ENCODE results near the gene TALDO1.

DNA sequence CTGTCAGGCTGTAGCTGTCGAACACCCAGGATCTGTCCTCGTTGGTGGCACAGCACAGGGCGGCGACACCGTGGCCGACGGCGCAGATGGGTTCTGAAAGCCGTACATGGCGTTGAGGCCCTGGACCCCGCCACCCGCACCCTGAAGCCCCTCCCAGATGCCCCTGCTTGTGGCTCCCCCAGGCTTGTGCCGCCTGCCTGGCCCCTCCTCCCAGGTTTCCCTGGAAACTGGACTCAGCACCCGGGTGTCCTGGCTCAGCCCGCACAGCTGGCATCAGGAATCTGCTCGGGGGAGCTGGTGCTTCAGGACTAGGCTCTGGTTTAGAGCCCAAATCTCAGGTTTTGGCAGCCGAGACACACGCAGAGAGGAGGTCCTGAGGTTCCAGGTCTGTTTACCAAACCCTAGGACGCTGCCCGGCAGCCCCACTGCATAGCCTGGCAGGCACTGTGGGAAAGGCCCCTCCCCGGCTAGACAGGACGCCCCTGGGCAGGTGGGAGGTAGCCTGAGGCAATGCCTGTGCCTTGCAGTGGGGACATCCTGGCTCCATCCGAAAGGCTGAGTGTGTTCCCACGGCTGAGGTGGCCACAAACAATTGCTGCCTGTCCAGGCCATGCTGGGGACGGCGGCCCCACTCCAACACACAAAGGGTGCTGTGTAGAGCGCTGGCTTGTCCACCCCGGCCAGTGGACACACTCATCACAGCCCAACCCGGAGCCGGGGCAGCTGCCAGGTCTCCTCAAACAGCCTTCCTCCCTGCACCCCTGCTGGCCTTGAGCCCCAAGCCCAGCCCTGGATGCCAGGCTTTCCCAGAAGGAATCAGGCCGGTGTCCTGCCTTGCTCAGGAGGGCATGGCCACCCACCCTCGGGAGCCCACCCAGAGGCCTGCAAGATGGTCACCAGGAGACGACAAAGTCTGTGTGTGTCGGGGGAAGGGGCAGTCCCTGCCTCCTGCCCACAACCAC is 25.4 kb downstream of the TALDO1 start:
- TF ChIP-seq, protein P1, sequence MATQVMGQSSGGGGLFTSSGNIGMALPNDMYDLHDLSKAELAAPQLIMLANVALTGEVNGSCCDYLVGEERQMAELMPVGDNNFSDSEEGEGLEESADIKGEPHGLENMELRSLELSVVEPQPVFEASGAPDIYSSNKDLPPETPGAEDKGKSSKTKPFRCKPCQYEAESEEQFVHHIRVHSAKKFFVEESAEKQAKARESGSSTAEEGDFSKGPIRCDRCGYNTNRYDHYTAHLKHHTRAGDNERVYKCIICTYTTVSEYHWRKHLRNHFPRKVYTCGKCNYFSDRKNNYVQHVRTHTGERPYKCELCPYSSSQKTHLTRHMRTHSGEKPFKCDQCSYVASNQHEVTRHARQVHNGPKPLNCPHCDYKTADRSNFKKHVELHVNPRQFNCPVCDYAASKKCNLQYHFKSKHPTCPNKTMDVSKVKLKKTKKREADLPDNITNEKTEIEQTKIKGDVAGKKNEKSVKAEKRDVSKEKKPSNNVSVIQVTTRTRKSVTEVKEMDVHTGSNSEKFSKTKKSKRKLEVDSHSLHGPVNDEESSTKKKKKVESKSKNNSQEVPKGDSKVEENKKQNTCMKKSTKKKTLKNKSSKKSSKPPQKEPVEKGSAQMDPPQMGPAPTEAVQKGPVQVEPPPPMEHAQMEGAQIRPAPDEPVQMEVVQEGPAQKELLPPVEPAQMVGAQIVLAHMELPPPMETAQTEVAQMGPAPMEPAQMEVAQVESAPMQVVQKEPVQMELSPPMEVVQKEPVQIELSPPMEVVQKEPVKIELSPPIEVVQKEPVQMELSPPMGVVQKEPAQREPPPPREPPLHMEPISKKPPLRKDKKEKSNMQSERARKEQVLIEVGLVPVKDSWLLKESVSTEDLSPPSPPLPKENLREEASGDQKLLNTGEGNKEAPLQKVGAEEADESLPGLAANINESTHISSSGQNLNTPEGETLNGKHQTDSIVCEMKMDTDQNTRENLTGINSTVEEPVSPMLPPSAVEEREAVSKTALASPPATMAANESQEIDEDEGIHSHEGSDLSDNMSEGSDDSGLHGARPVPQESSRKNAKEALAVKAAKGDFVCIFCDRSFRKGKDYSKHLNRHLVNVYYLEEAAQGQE (IDR thresholded peaks at IDR 0.05; ENCODE audit: unreplicated experiment), result no peak
- TF ChIP-seq, protein P2, sequence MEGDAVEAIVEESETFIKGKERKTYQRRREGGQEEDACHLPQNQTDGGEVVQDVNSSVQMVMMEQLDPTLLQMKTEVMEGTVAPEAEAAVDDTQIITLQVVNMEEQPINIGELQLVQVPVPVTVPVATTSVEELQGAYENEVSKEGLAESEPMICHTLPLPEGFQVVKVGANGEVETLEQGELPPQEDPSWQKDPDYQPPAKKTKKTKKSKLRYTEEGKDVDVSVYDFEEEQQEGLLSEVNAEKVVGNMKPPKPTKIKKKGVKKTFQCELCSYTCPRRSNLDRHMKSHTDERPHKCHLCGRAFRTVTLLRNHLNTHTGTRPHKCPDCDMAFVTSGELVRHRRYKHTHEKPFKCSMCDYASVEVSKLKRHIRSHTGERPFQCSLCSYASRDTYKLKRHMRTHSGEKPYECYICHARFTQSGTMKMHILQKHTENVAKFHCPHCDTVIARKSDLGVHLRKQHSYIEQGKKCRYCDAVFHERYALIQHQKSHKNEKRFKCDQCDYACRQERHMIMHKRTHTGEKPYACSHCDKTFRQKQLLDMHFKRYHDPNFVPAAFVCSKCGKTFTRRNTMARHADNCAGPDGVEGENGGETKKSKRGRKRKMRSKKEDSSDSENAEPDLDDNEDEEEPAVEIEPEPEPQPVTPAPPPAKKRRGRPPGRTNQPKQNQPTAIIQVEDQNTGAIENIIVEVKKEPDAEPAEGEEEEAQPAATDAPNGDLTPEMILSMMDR (conservative IDR thresholded peaks at IDR 0.05; ENCODE audit: low read depth in 2 of 2), result no peak
- no peak for TF ChIP-seq EZH2phosphoT487 (IDR thresholded peaks at IDR 0.05; ENCODE audit: unreplicated experiment)
- TF ChIP-seq CREB1 (CRISPR knock-in tag; IDR thresholded peaks at IDR 0.05; ENCODE audit: low read depth), result no peak
- no peak for TF ChIP-seq STAT1 (IDR thresholded peaks at IDR 0.05; ENCODE audit: unreplicated experiment)
- no peak for TF ChIP-seq POLR2AphosphoS5 (IDR thresholded peaks at IDR 0.05; ENCODE audit: low read depth)
- no peak for TF ChIP-seq EZH2 (IDR thresholded peaks at IDR 0.05; ENCODE audit: low read depth, unreplicated experiment)
